Left ventricle myocardium inferior (tissue), 1 donor: ENCODE measurements around the gene FLII. TPM values are rescaled to one million over a fixed set of nuclear protein-coding genes. Genes with fewer than 3 reads are reported as not detected.
A peak's percentile ranks its signal among the peaks of the same experiment; 100 is the strongest.

Source experiments
- DNase-seq: peaks from one replicate; pipeline ENCODE4 v3.0.0-alpha.2; 2020
- H3K27ac ChIP-seq: fragments of 200-600 bp; replicated peaks from 2 replicates; pipeline ENCODE4 v1.8.0; 2021
- H3K27me3 ChIP-seq: fragments of 200-600 bp; 2 replicates; pipeline ENCODE4 v1.8.0; 2021; ENCODE audit warnings: low read depth
- H3K36me3 ChIP-seq: fragments of 200-600 bp; 2 replicates; pipeline ENCODE4 v1.8.0; 2021
- H3K4me1 ChIP-seq: fragments of 200-600 bp; 2 replicates; pipeline ENCODE4 v1.8.0; 2021
- H3K4me3 ChIP-seq: fragments of 200-600 bp; 2 replicates; pipeline ENCODE4 v1.8.0; 2021; ENCODE audit warnings: mild to moderate bottlenecking, moderate library complexity
- H3K9me3 ChIP-seq: fragments of 200-600 bp; replicated peaks from 2 replicates; pipeline ENCODE4 v1.8.0; 2021
- CTCF ChIP-seq: fragments of 200-600 bp; IDR thresholded peaks from 2 replicates; pipeline ENCODE4 v1.8.0; 2021; ENCODE audit warnings: antibody characterized with exemption, mild to moderate bottlenecking, borderline replicate concordance
- intact Hi-C: fragments of 100-400 bp; cut with micrococcal nuclease; formaldehyde crosslinking; loops from one replicate; pipeline ENCODE4 v1.11.0; 2022
- total RNA-seq: library from RNA; stranded (reverse); fragmentation: NEBNext Ultra II Directional; extraction: Animal tissue kit (Norgen Biotek cat#: 25700); gene quantifications from one replicate; pipeline ENCODE4 v1.2.1, GENCODE V29; 2021
- donor health status: DM: no; HTN: yes; CAD: no; lungs with severe emphysema.

FLII gene
- total RNA-seq, 1 donor from 2014 or later, result 257 TPM

GRCh38 chr17:18262111-18262510 lies 3.6 kb upstream of the FLII start:
- Histone ChIP-seq H3K27ac (peak overlapping the region; percentile 100), H3K9me3 (no peaks in the 10 kb centered on the region), H3K36me3 (peaks cover 28% of the 10 kb centered on the region), H3K4me1 (peaks cover 65% of the 10 kb centered on the region), H3K27me3 (no peaks in the 10 kb centered on the region), H3K4me3 (peak overlapping the region; percentile 93)
- no peak for DNase-seq
- TF ChIP-seq CTCF, result no peak
- intact Hi-C loops, result no loop called here

- DNase-seq, result no peak
- Histone ChIP-seq H3K4me3 (peak overlapping the region; percentile 93), H3K36me3 (peaks cover 28% of the 10 kb centered on the region), H3K27me3 (no peaks in the 10 kb centered on the region), H3K9me3 (no peaks in the 10 kb centered on the region), H3K4me1 (peaks cover 70% of the 10 kb centered on the region), H3K27ac (peak overlapping the region; percentile 100)
- intact Hi-C loops, result no loop called here
- no peak for TF ChIP-seq CTCF
Measured at GRCh38 chr17:18261659-18262058, 3.1 kb upstream of the FLII start.

GRCh38 chr17:18261146-18261515 lies 2.6 kb upstream of the FLII start:
- peak; percentile 85 for DNase-seq
- Histone ChIP-seq H3K27me3 (no peaks in the 10 kb centered on the region), H3K9me3 (no peaks in the 10 kb centered on the region), H3K4me1 (peaks cover 75% of the 10 kb centered on the region), H3K27ac (peak overlapping the region; percentile 100), H3K4me3 (peak overlapping the region; percentile 93), H3K36me3 (peaks cover 33% of the 10 kb centered on the region)
- intact Hi-C loops, result no loop called here
- TF ChIP-seq CTCF, result no peak

GRCh38 chr17:18260332-18261145 lies 2.0 kb upstream of the FLII start, which contains the start of gene MIEF2:
MIEF2 (plus strand) TSS chr17:18260662; CDS start chr17:18262721, 2,059 bp downstream.
- DNase-seq, result peak; percentile 96
- H3K4me1 ChIP-seq, result peaks cover 81% of the 10 kb centered on the region
- TF ChIP-seq CTCF, result no peak
- intact Hi-C loops, result no loop called here
- H3K4me3 ChIP-seq, result peak within 1 kb of the TSS; percentile 93
- peak within 1 kb of the TSS; percentile 100 for H3K27ac ChIP-seq
- H3K9me3 ChIP-seq, result no peaks in the 10 kb centered on the region
- H3K27me3 ChIP-seq, result no peaks in the 10 kb centered on the region
- H3K36me3 ChIP-seq, result peaks cover 38% of the 10 kb centered on the region

- Histone ChIP-seq H3K9me3 (no peaks in the 10 kb centered on the region), H3K36me3 (peaks cover 38% of the 10 kb centered on the region), H3K4me1 (peaks cover 79% of the 10 kb centered on the region), H3K27ac (peak overlapping the region; percentile 100), H3K4me3 (peak overlapping the region; percentile 93), H3K27me3 (no peaks in the 10 kb centered on the region)
- intact Hi-C loops, result no loop called here
- no peak for TF ChIP-seq CTCF
- DNase-seq, result no peak
Measured at GRCh38 chr17:18259621-18260331, 1.2 kb upstream of the FLII start.
